B cell (primary cell): ENCODE measurements around the gene ZFYVE9.

Experiments used
- CTCF ChIP-seq: fragments of 200-600 bp; IDR thresholded peaks from one replicate; pipeline ENCODE4 v1.8.0; 2022; ENCODE audit warnings: antibody characterized with exemption, mild to moderate bottlenecking
- EZH2 ChIP-seq: IDR thresholded peaks from 2 replicates; pipeline ENCODE4 v1.6.1; 2012; ENCODE audit warnings: borderline replicate concordance, low read depth, mild to moderate bottlenecking, moderate library complexity, low read length; ENCODE audit not compliant: insufficient read depth, poor library complexity, severe bottlenecking

GRCh38 chr1:52192436-52192835, 50.5 kb downstream of the ZFYVE9 start:
- TF ChIP-seq EZH2 (no peak), CTCF (no peak)
